Upper lobe of left lung (tissue), 4 donors: Measurements from ENCODE around the gene RNF224.

Experiments used
- POLR2AphosphoS5 ChIP-seq, 2 donors: sonication (generic); formaldehyde crosslinking; IDR thresholded peaks; one replicate each; pipeline ENCODE4 v1.5.1; 2017; ENCODE audit warnings: antibody characterized with exemption in 2 of 2
- TF ChIP-seq, protein P1 (sequence below), 6 experiments: fragments of 450-650 bp in 4 of 6; fragments of 200-600 bp in 2 of 6; sonication (generic) in 2 of 6; IDR thresholded peaks; one replicate each; pipeline ENCODE4 v1.5.1; 2016 to 2019; ENCODE audit warnings: antibody characterized with exemption in 6 of 6

DNA sequence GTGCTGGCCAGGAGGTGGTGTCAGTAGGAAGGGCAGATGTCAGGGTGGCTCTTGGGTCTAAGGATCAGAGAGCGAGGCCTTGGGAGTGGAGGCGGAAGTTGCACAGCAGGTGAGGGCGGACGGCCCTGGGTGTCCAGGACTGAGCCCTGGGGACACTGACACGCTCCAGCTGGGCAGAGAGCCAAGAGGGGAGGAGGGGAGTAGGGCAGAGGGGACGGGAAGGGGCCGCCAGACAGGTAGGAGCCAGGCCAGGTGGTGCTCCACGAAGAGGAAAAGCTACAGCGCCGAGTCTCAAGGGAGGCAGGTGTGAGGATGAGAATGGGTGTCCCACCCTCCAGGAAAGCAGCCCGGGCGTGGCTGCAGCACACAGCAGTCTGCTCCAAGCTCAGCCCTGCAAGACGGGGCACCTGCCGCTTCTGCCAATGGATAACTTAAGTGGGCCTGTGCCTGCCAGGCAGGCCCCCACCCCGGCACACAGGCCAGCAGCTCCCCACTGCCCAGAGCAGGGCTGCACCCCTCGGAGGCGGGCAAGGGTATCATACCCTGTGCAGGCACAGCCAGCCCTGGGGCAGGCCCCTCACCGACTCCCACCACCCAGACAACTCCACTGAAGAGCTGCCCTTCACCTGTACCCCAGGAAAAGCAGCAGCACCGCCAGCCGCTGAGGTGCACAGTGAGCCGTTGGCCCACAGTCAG is 31.6 kb upstream of the RNF224 start:
- TF ChIP-seq, protein P1, sequence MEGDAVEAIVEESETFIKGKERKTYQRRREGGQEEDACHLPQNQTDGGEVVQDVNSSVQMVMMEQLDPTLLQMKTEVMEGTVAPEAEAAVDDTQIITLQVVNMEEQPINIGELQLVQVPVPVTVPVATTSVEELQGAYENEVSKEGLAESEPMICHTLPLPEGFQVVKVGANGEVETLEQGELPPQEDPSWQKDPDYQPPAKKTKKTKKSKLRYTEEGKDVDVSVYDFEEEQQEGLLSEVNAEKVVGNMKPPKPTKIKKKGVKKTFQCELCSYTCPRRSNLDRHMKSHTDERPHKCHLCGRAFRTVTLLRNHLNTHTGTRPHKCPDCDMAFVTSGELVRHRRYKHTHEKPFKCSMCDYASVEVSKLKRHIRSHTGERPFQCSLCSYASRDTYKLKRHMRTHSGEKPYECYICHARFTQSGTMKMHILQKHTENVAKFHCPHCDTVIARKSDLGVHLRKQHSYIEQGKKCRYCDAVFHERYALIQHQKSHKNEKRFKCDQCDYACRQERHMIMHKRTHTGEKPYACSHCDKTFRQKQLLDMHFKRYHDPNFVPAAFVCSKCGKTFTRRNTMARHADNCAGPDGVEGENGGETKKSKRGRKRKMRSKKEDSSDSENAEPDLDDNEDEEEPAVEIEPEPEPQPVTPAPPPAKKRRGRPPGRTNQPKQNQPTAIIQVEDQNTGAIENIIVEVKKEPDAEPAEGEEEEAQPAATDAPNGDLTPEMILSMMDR (IDR thresholded peaks at IDR 0.05), result no peak
- no peak for TF ChIP-seq POLR2AphosphoS5 (IDR thresholded peaks at IDR 0.05)
